ENCODE results near the gene NT5DC3. TPM values are rescaled to one million over a fixed set of nuclear protein-coding genes. Genes with fewer than 3 reads are reported as not detected.
A peak's percentile ranks its signal among the peaks of the same experiment; 100 is the strongest.

The NT5DC3 gene
- total and polyA plus RNA-seq, 2 of the 13 experiments (the other 11 are each of a cell fraction or from before 2014, with no cell fraction given), result 3.2 to 6.6 TPM

DNA sequence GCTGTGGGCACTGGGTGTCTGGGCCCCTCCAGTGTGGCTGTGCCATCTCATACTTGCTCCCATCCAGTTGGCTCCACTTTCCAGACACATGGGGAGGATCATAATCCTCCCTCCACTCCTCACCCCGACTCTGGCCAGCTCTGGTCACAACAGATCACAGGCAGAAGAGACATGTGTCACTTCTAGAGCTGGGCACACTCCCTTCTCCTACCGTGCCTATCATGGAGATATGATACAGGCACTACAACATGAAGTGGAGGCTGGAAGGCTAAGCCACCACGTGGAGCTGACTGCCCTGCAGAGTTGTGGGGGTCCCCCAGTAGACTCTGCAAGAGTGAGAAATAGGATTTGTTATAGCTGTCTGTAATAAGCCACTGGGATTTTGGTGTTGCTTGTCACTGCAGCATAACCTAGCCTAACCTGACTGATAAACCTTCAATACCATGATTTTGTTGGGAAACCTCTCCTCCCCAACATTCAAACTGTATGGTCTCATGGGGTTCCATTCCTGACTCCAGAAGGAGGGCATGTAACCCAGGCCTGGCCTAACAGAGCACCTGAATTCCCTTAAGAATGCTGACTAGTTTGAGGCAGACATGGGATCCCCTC is 20.0 kb downstream of the NT5DC3 start:
- no peak overlapping the region for H2AFZ ChIP-seq (ENCODE audit: low read length)
- no peak for DNase-seq (ENCODE audit: low spot score)
- ChIA-PET CTCF (ENCODE audit: low intra/inter-chr PET ratio, low total read pairs) (no interaction called here), POLR2A (no interaction called here)
- BruUV-seq (replicated peaks), result no TSS peak
- WGBS (ENCODE audit: low lambda C conversion rate), result 100% methylated on average over 2 of the region's 3 CpGs
- in situ Hi-C loops (cut with HindIII; ENCODE audit: extremely low pct_ligation_motif_present, low pct_unique_long_range_greater_than_20kb) (no loop called here), intact Hi-C loops (cut with micrococcal nuclease; ENCODE audit: unreplicated experiment) (no loop called here)
- H3K36me3 ChIP-seq (replicated peaks in 1 of 2; ENCODE audit: control insufficient read depth in 1 of 2, insufficient read depth in 2 of 2, low read length in 2 of 2), result peaks cover 2 to 7% of the 10 kb centered on the region in 2 experiments; a peak in 1 of 5 replicates
- H3K4me1 ChIP-seq (ENCODE audit: insufficient read depth, low read length), result no peaks in the 10 kb centered on the region
- H3K4me3 ChIP-seq (replicated peaks in 1 of 3; ENCODE audit: insufficient read depth in 1 of 3, low read depth in 2 of 3, low read length in 3 of 3), result no peak overlapping the region
- TF ChIP-seq SNRNP70 (IDR thresholded peaks at IDR 0.05; ENCODE audit: low read depth, low read length) (no peak), FOXO4 (CRISPR knock-in tag; conservative IDR thresholded peaks at IDR 0.05) (no peak), ZNF781 (CRISPR knock-in tag; IDR thresholded peaks at IDR 0.05; ENCODE audit: borderline replicate concordance, not compliant biosample characterization) (no peak), ZNF251 (CRISPR knock-in tag; IDR thresholded peaks at IDR 0.05) (no peak), TFE3 (CRISPR knock-in tag; IDR thresholded peaks at IDR 0.05) (no peak), ZNF12 (CRISPR knock-in tag; IDR thresholded peaks at IDR 0.05) (peak; percentile 99), CENPT (CRISPR knock-in tag; IDR thresholded peaks at IDR 0.05; ENCODE audit: low read depth) (no peak)
- H3K4me2 ChIP-seq (ENCODE audit: low read depth, low read length), result no peak overlapping the region
- ATAC-seq, result no peak
- no peak overlapping the region for H3K9ac ChIP-seq (ENCODE audit: insufficient read depth, low read depth, low read length)
- peaks cover 8% of the 10 kb centered on the region for H3K9me3 ChIP-seq (ENCODE audit: low read length)
- no peaks in the 10 kb centered on the region for H4K20me1 ChIP-seq (ENCODE audit: insufficient read depth, low read length)
- H3K27ac ChIP-seq (ENCODE audit: extremely low read length, insufficient read depth, low read length), result no peak overlapping the region
- no peak for FAIRE-seq
- H3K79me2 ChIP-seq (ENCODE audit: insufficient read depth, low read length), result peaks cover 16% of the 10 kb centered on the region
- H3K27me3 ChIP-seq (ENCODE audit: control insufficient read depth in 1 of 2, insufficient read depth in 2 of 2, low read length in 2 of 2), result no peaks in the 10 kb centered on the region

Measured in HepG2 (cell line).